ENCODE data around the gene SFRP5. TPM values are rescaled to one million over a fixed set of nuclear protein-coding genes. Genes with fewer than 3 reads are reported as not detected.
A peak's percentile ranks its signal among the peaks of the same experiment; 100 is the strongest.

Gene SFRP5
- total RNA-seq, 6 donors from 2014 or later: 0.69 to 14.9 (median 3.6) TPM

DNA sequence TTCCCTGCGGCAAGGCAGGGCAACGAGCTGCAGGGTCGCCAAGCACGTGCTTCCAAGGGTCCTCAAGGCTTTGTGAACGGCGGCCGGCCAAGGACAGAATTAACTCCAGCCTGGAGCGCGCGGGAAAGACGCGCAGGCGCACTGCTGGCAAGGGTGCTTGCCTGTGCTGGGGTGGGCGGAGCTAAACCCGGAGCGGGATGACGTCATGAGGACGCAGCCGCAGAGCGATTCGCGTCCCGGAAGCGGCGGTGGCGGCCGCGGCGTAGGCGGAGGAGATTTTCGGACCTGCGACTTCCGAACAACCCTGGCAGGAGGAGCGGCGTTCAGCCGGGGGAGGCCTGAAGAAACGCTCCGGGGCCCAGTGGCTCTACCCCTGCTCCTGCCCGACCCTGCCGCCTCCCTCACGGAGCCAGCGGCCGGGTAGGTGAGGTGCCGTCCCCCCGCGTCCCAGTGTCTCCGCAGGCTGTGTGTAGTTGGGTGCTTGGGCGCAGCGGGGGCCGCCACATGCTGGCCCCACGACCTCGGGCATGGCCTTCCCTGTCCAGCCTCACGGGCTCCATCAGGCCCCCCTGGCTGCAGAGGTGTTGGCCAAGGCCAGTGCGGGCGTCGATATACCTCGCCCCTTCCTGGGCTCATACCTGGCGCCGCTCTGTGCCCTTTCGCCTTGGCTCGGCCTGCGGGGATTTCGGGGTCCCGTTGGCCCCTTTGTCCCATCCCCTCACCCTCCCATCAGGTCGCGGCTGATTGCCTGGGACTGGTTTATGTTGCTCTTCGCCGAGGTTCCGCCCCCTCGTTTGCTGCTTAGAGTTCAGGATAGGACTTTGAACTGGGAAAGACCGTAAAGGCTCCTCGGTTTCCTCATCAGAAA is 34.7 kb downstream of the SFRP5 start, which contains the start of gene ZFYVE27:
Gene ZFYVE27, plus strand, starts transcription at position 227 of the 868 bp plus-strand sequence. CDS start 1,350 bp downstream, outside the sequence.
- DNase-seq (peak; percentile 97 to 99), ATAC-seq (ENCODE audit: low FRiP score in 2 of 2) (peak; percentile 95 to 97)
- TF ChIP-seq, protein P1, sequence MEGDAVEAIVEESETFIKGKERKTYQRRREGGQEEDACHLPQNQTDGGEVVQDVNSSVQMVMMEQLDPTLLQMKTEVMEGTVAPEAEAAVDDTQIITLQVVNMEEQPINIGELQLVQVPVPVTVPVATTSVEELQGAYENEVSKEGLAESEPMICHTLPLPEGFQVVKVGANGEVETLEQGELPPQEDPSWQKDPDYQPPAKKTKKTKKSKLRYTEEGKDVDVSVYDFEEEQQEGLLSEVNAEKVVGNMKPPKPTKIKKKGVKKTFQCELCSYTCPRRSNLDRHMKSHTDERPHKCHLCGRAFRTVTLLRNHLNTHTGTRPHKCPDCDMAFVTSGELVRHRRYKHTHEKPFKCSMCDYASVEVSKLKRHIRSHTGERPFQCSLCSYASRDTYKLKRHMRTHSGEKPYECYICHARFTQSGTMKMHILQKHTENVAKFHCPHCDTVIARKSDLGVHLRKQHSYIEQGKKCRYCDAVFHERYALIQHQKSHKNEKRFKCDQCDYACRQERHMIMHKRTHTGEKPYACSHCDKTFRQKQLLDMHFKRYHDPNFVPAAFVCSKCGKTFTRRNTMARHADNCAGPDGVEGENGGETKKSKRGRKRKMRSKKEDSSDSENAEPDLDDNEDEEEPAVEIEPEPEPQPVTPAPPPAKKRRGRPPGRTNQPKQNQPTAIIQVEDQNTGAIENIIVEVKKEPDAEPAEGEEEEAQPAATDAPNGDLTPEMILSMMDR (IDR thresholded peaks at IDR 0.05): peak in 4 of 6 experiments; percentile 15 to 36 (median 26)
- peak; percentile 99 for TF ChIP-seq POLR2AphosphoS5 (IDR thresholded peaks at IDR 0.05)
- TF ChIP-seq EP300 (IDR thresholded peaks at IDR 0.05): no peak
- peak; percentile 57 to 99 (median 94) for TF ChIP-seq POLR2A (IDR thresholded peaks at IDR 0.05)

DNA sequence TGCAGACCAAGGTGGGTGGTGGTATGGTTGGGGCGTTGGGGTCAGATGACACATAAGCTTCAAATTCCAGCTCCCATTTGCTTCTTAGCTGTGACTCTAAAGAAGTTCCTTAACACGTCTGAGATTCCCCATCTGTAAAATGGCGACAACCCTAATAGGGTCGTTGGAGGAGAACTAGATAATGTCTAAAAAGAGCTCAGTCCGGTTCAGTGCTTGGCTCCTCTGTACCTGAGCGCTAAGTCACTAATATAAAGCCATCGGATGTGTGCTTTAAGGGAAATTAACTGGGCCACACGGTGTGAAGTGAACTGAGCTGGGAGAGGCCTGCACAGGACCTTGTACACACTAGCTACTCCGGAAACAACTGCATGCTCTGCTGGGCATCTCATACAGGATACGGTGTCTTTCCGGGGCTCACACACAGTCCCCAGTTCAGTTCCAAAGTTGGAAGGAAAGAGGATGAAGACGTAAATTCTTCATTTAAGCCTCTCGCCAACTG is 35.3 kb downstream of the SFRP5 start:
- Histone ChIP-seq H3K27me3 (no peaks in the 10 kb centered on the region), H3K36me3 (peaks cover 2 to 30% (median 4%) of the 10 kb centered on the region in 4 donors), H3K4me1 (peaks cover 10 to 20% (median 18%) of the 10 kb centered on the region in 4 donors), H3K27ac (peak overlapping the region; percentile 93 to 98 (median 96)), H3K9me3 (no peaks in the 10 kb centered on the region), H3K4me3 (peak overlapping the region; percentile 83 to 97 (median 94))
- ATAC-seq (ENCODE audit: low FRiP score in 2 of 2) (peak; percentile 5 to 54), DNase-seq (no peak)
- 68 to 82% methylated on average over 10 to 13 of the region's 13 CpGs for WGBS, 2 donors
- TF ChIP-seq EP300 (IDR thresholded peaks at IDR 0.05) (no peak), POLR2AphosphoS5 (IDR thresholded peaks at IDR 0.05) (no peak), POLR2A (IDR thresholded peaks at IDR 0.05) (no peak)
- TF ChIP-seq, protein P1 (IDR thresholded peaks at IDR 0.05): no peak

More for the DNA sequence above, 34.7 kb downstream of the SFRP5 start, which contains the start of gene ZFYVE27:
- Histone ChIP-seq H3K9me3 (no peaks in the 10 kb centered on the region), H3K27ac (peak within 1 kb of the TSS; percentile 93 to 98 (median 96)), H3K4me3 (peak within 1 kb of the TSS; percentile 83 to 97 (median 94)), H3K36me3 (peaks cover 3 to 37% (median 6%) of the 10 kb centered on the region in 4 donors), H3K4me1 (peaks cover 10 to 20% (median 18%) of the 10 kb centered on the region in 4 donors), H3K27me3 (no peaks in the 10 kb centered on the region)
- WGBS, 2 donors: 0% methylated on average over 2 to 55 of the region's 72 CpGs

DNA sequence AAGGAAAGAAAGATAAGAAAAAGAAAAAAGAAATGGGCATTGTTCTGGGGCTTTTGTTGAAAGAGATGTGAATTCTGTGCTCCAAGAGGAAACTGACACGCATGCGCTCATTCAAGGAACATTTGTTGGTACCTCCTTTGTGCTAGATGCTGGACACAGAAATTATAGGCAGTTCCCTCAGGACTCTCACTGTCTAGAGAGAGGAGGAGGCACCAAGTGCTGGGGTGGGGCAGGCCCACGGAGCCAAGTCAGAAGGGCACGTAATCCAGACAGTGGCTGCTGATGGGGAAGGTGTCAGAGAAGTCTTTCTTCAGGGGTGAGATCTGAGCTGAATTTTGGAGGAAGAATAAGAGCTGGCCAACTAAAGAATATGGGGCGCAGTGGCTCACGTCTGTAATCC is 37.8 kb downstream of the SFRP5 start:
- 79 to 82% methylated on average over 6 of the region's 6 CpGs for WGBS, 2 donors
- no peak for ATAC-seq (ENCODE audit: low FRiP score in 2 of 2)

DNA sequence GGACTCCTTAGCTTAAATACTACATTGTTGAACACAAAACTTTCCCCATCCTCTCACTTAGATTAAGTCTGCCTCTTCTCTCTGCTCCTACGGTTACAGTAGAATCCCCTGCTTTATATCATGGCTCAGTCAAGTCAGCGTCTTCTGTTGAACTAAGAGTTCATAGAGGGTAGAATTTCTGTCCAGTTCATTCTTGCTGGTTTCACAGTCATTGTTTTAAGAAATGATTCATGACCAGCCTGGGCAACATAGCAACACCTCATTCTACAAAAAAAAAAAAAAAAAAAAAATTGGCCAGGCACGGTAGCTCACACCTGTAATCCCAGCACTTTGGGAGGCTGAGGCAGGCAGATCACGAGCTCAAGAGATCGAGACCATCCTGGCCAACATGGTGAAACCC is 38.5 kb downstream of the SFRP5 start:
- Histone ChIP-seq H3K9me3 (no peaks in the 10 kb centered on the region), H3K36me3 (no peaks in the 10 kb centered on the region), H3K27ac (no peak overlapping the region), H3K27me3 (no peaks in the 10 kb centered on the region), H3K4me1 (peaks cover 7 to 14% (median 12%) of the 10 kb centered on the region in 4 donors), H3K4me3 (no peak overlapping the region)
- 84 to 85% methylated on average over 5 of the region's 5 CpGs for WGBS, 2 donors
- DNase-seq (no peak), ATAC-seq (ENCODE audit: low FRiP score in 2 of 2) (no peak)
- no peak for TF ChIP-seq POLR2AphosphoS5 (IDR thresholded peaks at IDR 0.05)
- TF ChIP-seq POLR2A (IDR thresholded peaks at IDR 0.05): no peak
- TF ChIP-seq EP300 (IDR thresholded peaks at IDR 0.05): no peak

More for the DNA sequence above, 37.8 kb downstream of the SFRP5 start:
- TF ChIP-seq POLR2AphosphoS5 (IDR thresholded peaks at IDR 0.05): no peak
- no peak for TF ChIP-seq EP300 (IDR thresholded peaks at IDR 0.05)
- TF ChIP-seq, protein P1 (IDR thresholded peaks at IDR 0.05): no peak
- no peak for TF ChIP-seq POLR2A (IDR thresholded peaks at IDR 0.05)
- Histone ChIP-seq H3K27ac (no peak overlapping the region), H3K9me3 (no peaks in the 10 kb centered on the region), H3K4me1 (peaks cover 10 to 20% (median 18%) of the 10 kb centered on the region in 4 donors), H3K36me3 (peaks cover 0 to 6% (median 1%) of the 10 kb centered on the region in 4 donors), H3K27me3 (no peaks in the 10 kb centered on the region), H3K4me3 (no peak overlapping the region)
- DNase-seq: no peak

DNA sequence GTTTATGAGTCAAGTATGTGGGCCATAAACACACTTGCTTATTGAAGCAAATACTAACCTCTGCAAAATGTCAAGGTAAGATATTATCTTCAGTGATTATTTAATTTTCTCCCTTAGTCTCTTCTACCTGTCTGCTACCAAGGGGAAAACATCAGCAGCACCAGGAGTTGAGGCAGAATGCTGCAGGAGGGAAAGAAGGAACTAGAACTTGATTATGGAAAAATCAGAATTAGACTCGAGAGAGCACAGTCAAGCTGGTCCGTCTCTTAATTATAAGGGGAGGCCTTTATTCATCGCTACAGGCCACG is 39.8 kb downstream of the SFRP5 start:
- no peak overlapping the region for H3K4me3 ChIP-seq
- TF ChIP-seq POLR2AphosphoS5 (IDR thresholded peaks at IDR 0.05) (no peak), POLR2A (IDR thresholded peaks at IDR 0.05) (no peak), EP300 (IDR thresholded peaks at IDR 0.05) (no peak)
- TF ChIP-seq, protein P1 (IDR thresholded peaks at IDR 0.05): no peak

More for the DNA sequence above, 39.8 kb downstream of the SFRP5 start:
- no peak overlapping the region for H3K27ac ChIP-seq
- no peaks in the 10 kb centered on the region for H3K36me3 ChIP-seq
- DNase-seq: no peak
- H3K4me1 ChIP-seq: peaks cover 0 to 6% (median 5%) of the 10 kb centered on the region in 4 donors
- WGBS, 2 donors: 74 to 79% methylated on average over 4 of the region's 4 CpGs
- H3K27me3 ChIP-seq: no peaks in the 10 kb centered on the region
- no peaks in the 10 kb centered on the region for H3K9me3 ChIP-seq
- ATAC-seq (ENCODE audit: low FRiP score in 2 of 2): no peak

Measured in upper lobe of left lung (tissue), 6 donors.